ENCODE data around the gene OTUB2.

GRCh38 chr14:94015223-94015622 is 10.9 kb upstream of the OTUB2 start:
- TF ChIP-seq CTCF (IDR thresholded peaks at IDR 0.05) = no peak
- TF ChIP-seq EP300 (IDR thresholded peaks at IDR 0.05) = no peak
